ENCODE data around the gene GIGYF2.

DNA sequence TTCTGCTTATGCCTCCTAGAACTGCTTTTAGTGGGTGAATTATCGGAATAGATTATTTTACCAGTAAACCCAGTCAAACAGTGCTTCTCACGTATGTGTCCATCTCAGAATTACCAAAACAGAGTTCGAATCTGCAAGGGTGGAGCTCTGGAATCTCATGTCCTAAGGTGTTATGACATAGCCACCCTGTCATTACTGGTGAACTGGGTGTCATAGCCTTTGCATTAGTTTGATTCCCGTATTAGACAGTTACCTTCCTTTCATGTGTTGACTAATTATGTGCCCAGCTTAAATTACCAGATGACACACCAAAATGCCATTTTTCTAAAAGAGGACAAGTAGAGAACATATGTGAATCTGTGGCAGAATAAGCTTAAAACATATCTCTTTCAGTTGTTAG is 94.4 kb downstream of the GIGYF2 start:
- TF ChIP-seq, protein P1, sequence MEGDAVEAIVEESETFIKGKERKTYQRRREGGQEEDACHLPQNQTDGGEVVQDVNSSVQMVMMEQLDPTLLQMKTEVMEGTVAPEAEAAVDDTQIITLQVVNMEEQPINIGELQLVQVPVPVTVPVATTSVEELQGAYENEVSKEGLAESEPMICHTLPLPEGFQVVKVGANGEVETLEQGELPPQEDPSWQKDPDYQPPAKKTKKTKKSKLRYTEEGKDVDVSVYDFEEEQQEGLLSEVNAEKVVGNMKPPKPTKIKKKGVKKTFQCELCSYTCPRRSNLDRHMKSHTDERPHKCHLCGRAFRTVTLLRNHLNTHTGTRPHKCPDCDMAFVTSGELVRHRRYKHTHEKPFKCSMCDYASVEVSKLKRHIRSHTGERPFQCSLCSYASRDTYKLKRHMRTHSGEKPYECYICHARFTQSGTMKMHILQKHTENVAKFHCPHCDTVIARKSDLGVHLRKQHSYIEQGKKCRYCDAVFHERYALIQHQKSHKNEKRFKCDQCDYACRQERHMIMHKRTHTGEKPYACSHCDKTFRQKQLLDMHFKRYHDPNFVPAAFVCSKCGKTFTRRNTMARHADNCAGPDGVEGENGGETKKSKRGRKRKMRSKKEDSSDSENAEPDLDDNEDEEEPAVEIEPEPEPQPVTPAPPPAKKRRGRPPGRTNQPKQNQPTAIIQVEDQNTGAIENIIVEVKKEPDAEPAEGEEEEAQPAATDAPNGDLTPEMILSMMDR (IDR thresholded peaks at IDR 0.05; ENCODE audit: low read length): no peak
- TF ChIP-seq EZH2 (optimal IDR thresholded peaks at IDR 0.05; ENCODE audit: low read depth, low read length): no peak
